ENCODE data around the gene RBBP7. TPM values are rescaled to one million over a fixed set of nuclear protein-coding genes. Genes with fewer than 3 reads are reported as not detected.

RBBP7 gene
- 97.4 TPM for polyA plus RNA-seq (2013, experiment 1 of 2; ENCODE audit: insufficient read length)
- polyA plus RNA-seq (2013, experiment 2 of 2; ENCODE audit: insufficient read length), result 77.3 TPM

DNA sequence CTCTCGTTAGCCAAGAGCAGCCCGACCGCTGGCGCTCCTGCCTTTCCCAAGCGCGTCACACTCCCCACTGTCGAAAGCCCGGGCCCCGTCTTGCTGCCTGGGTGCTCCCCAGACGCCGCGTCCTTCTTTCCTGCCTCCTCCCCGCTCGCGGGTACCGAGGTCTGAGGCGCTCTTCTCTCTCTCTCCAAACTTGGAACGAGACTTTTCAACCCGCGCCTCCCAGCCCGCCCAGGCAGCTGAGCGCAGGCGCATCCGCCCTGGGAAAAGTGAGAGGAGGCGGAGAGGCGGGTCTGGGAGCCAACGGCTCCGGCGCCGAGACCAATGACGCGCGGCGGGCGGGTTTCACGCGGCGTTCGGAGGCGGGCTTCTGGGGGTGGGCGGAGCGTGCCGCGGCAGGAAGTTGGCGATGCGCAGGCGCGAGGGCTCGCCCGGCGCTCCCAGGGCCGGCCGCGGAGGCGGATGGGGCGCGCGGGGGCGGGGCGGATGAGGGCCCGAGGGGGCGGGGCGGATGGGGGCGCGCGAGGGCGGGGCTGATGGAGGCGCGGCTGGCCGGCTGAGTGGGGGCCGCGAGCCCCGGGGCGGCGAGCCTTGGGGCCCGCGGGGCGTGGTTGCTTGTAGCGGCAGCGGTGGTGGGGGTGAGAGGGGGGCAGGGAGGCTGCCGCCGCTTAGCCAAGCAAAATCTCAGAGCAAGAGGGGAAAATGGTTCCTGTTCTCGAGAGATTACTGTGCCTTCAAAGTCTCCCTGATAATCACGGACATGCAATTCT is at the start of gene RBBP7:
Gene RBBP7 (minus strand): TSS at position 268 of the 767 bp plus-strand sequence. CDS start 309 bp downstream, outside the sequence.
- DNase-seq, result peak; percentile 90

DNA sequence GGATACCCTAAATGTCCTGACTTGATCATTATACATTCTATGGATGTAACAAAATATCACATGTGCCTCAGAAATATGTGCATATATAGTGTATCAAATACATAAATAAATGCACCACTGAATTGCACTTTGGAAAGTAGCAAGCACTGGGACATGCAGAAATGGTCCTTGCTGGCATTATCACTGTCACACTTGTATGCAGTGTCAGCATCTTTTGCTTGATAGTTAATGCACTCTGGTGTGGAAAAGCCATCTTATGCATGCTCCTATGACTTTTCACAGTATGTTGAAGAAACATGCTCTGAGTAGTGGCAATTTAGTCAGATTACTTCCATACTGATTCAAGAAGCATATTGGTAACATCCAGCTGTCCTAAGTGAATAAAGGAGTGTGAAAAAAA is 48.8 kb upstream of the RBBP7 start:
- DNase-seq, result no peak

DNA sequence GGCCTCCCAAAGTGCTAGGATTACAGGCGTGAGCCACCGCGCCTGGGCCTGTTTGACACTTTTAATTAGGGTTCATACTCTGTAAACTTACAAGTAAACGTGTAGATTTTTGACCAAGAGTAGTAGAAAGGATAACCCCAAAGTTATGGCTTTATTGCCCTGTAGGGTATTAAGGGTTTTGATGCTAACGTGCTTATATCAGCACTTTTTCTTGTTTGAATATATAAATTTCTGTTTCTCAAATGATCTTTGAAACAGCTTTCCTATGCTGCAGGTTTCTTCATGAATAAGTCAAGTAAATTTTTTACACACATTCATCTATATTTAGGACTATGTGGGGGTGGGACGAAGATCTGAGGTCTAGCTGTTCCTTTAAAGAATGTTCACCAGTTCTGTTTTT is 47.0 kb upstream of the RBBP7 start:
- DNase-seq, result no peak

GRCh38 chrX:16916561-16916960 is 46.4 kb upstream of the RBBP7 start:
- DNase-seq, result no peak

- DNase-seq, result no peak
These were observed 43.9 kb upstream of the RBBP7 start for GRCh38 chrX:16914058-16914457.

DNA sequence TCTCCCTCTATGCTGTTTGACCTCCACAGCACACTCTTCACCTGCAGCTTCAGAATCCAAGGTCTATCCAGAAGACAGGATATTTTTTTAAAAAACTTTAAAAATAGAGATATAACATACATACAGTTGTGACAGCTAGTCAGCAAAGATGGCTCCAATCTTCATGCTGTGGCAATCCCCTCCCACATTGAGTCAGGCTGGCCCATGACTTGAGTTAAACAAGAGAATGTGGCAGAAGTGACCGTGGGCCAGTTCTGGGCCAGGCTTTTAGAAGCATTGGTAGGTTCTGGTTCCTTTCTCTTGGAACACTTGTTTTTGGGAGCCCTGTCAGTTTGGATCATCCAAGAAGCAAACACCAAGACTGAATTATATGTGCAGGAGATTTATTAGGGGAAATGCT is 40.2 kb upstream of the RBBP7 start:
- DNase-seq, result no peak

- no peak for DNase-seq
These were observed 33.3 kb upstream of the RBBP7 start for GRCh38 chrX:16903274-16904022.

GRCh38 chrX:16897445-16897844 is 27.3 kb upstream of the RBBP7 start:
- no peak for DNase-seq

DNA sequence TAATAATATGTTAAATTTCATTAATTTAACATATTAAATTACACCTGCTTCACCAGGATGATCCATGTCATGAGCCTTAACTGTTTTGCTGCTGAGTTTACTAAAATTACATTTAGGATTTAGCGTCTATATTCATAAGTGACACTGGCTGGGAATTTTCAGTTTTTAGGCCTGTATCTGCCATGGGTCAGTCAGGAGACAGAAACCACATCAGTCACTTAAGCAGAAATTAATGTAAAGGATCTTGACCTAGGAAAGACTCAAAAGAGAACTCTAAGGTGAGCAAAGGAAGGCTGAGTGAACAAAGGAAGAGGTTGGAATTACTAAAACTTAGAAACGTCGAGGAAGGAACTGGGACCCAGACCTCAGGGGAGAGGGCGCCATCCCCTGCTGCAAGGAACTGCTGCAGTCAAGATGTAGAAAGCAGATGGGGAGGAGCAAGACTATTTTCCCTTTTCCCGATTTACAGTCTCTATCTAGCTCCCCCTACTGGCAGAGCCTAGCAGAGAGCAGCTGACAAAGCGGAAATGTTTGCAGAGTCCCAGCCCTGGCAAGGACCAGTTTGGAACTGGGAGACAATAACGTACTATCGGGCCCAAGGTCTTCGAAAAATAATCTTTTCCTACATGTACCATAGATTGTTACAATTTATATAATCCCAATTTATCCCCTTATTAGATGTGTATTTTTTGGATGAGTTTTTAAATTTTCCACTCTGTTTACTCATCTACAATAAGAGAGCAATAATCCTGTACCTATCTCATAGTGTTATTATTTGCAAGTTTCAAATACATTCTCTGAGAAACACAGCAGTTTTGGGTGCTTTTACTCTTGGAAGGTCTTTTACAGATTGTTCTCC is 22.6 kb upstream of the RBBP7 start:
- DNase-seq, result peak; percentile 72

GRCh38 chrX:16885628-16886027 is 15.5 kb upstream of the RBBP7 start:
- no peak for DNase-seq

GRCh38 chrX:16883487-16883804 is 13.3 kb upstream of the RBBP7 start:
- DNase-seq, result no peak

GRCh38 chrX:16882702-16883486 is 12.7 kb upstream of the RBBP7 start:
- peak; percentile 65 for DNase-seq

DNA sequence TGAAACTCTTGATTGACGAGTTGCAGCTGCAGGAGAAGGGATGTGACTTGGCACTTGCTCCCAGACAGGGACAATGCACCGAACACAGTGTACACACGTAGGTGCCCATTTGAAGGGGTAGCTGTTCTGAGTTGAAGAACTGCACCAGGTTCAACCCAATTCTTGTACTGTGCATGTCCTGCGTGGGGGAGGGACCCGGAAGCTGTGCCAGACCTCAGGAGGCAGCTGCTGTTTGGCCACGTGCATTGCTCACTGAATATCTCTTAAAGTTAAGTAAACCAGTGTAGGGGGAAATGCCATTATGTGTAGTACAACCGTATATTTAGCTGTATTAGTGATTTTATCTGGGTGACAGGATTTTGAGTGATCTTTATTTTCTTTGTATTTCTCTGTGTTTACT is 12.0 kb upstream of the RBBP7 start:
- DNase-seq, result peak; percentile 19

DNA sequence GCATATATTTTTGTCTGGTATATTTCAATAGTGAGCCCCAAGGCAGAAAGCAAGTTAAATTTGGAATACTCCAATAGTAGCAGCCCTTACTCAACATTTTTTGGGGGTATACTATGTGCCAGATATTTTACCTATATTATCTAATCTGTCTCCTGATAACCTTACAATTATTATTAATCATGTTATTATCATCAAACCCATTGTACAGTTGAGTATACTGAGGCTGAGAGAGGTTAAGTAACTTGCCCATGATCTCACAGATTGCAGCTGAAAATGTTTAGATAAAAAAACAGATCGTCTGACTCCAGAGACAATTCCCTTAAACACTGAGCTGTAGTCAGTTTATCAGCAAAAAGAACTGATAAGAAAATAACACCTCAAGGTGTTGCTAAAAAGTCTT is 6.5 kb upstream of the RBBP7 start:
- no peak for DNase-seq

DNA sequence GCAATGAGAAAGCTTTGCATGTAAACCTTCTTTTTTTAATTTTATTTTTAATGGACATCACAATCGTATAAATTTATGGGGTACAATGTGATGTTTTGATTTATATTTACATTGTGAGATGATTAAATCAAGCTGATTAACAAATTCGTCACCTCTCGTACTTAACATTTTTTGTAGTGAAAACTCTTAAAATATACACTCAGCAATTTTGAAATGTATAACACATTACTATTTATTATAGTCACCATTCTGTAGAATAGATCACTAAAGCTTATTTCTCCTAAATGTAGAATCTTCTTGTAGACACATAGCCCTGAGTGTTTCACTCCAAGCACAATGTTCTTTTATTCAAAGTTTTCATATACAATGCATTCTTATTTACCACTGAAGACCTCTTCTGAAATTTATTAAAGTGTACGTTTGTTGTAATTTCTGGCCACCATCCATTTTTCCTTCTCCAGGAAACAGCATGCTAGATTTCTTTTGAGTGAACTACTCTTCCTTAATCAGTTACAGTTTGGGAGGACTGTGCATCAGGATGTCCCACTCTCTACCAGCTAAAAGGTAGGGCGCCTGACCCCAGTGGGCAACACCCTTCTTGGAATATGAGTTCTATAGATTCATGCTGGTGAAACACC is 4.4 kb upstream of the RBBP7 start:
- DNase-seq, result no peak

DNA sequence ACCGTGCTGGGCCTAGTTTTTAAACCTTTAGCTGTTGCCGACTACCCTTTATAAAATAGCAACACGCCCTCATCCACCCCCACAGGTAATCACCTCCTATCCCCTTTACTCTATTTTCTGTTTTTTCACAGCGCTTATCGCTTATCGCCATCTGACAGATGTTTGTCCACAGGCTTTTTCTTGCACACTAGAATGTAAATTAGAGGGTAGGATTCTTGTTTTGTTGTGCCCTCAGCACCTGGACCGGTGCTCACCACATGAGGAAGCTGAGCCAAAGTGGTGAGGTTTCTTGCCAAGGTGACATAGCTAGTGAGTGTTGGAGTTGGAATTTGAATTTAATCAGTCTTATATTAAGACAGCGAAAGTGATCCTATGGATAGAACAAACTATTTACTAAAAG is 2.9 kb upstream of the RBBP7 start:
- no peak for DNase-seq

GRCh38 chrX:16870862-16871815 is 977 bp upstream of the RBBP7 start:
- DNase-seq, result no peak

GRCh38 chrX:16869393-16870094 is 618 bp downstream of the RBBP7 start:
- peak; percentile 43 for DNase-seq

DNA sequence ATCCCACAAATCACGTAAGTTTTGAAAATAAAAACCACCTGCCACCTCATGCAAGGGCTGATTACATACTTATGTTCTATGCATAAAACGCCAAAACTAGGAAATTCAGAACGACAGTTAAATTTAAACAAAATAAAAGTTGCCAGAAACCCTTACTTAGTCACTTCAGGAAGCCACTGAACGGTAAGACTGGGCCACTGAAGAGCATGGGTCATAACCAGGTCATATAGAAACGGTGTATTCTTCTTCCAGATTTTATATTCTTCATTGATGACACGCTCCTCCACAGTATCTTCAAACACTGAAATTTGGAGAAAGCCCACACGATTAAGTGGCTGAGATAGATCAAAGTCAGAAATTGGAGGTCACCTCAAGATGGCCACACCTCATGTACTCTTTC is 1.2 kb downstream of the RBBP7 start:
- DNase-seq, result no peak

DNA sequence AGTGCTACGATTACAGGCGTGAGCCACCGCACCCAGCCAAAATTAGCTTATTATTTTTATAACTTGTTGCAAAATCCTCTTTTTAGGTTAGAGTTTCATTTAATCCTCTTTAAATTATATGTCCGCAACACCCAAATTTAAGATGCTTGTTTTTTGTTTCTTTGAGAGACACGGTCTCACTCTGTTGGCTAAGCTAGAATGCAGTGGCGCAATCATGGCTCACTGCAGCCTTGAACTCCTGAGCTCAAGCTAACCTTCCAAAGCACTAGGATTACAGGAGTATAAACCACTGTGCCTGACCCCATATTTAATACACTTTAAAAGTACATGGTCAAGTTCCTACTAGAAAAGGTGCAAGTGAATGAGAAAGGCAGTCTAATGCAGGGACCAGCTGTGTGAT is 2.2 kb downstream of the RBBP7 start:
- no peak for DNase-seq

Data from fibroblast of skin of back (primary cell).